ENCODE data around the gene C19orf12.

- TF ChIP-seq TAF1 (IDR thresholded peaks at IDR 0.05; ENCODE audit: low read depth, low read length) (no peak), POLR2AphosphoS5 (IDR thresholded peaks at IDR 0.05; ENCODE audit: low read depth, low read length) (no peak)
Measured at GRCh38 chr19:29677001-29677817, 37.9 kb downstream of the C19orf12 start.

Measured in GM12891 (cell line).